Tongue (tissue), 2 donors: Measurements from ENCODE around the gene MYL12A. TPM values are rescaled to one million over a fixed set of nuclear protein-coding genes. Genes with fewer than 3 reads are reported as not detected.
"Not testable (repeated sequence)": the region's sequence is repeated elsewhere in the genome, so short reads cannot be mapped to it uniquely, and the experiment has no call there.

Experiments
- DNase-seq: peaks from one replicate; pipeline ENCODE4 v3.0.0-alpha.2; 2015
- total RNA-seq: library from RNA; depleted of rRNA; stranded (reverse); fragments of >200 nt; gene quantifications from one replicate; pipeline ENCODE4 v1.2.3, GENCODE V29; 2014

The MYL12A gene
- total RNA-seq = 661 TPM

DNA sequence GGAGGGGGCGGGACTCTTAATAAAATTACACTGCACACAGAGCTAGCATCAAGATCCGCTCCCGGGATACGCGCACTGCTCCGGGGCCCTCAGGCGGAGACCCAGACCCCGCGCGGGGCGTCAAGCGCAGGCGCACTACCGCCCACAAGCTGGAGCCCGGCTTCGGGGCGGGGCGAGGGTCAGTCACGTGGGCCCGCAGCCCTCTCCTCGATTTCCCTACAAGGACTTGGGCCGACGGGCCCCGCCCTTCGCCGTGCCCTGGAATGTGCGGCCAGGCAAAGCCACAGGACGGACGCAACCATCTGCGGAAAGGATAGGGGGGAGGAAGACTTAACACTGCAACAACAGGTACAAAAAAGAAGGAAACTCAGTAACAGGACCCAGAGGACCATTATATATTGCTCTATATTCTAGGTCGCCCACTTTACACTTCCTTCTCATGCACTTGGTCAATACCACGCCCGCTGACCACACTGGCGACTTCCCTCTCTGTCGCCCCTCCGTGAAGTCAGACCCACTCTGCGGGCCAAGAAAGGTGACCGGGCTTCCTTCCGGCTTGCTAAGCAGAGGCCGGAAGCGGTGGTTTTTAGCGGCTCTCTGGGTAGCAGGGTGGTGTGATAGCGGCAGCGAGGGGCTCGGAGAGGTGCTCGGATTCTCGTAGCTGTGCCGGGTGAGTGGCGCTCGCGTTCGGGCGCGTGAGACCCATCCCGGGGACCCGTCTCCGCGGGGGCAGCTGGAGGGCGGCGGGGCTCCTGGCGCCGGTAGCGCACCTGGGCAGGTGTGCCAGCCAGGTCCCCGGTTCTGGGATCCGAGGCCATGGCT is at the start of gene MYL12A:
MYL12A (plus strand) TSS at position 562 of the 822 bp plus-strand sequence. CDS start 5,447 bp downstream, outside the sequence.
- peak; percentile 99 for DNase-seq

DNA sequence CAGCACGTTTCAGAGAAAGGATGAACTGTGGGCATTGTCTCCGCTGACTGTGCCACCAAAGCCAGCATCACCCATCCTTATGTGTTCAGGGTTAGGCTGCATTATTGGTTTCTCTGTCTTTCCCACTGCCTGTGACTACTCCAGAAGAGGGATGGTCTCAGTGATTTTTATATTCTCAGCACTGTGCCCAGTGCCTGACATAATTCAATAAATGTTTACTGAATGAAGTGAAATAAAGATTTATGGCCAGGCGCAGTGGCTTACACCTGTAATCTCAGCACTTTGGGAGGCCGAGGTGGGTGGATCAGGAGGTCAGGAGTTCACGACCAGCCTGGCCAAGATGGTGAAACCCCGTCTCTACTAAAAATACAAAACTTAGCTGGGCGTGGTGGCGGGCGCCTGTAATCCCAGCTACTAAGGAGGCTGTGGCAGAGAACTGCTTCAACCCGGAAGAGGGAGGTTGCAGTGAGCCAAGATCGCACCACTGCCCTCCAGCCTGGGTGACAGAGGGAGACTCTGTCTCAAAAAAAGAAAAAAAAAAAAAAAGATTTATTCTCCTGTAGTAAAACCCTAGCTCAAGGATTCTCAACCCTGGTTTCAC is 49.2 kb upstream of the MYL12A start:
- DNase-seq = not testable (repeated sequence)

DNA sequence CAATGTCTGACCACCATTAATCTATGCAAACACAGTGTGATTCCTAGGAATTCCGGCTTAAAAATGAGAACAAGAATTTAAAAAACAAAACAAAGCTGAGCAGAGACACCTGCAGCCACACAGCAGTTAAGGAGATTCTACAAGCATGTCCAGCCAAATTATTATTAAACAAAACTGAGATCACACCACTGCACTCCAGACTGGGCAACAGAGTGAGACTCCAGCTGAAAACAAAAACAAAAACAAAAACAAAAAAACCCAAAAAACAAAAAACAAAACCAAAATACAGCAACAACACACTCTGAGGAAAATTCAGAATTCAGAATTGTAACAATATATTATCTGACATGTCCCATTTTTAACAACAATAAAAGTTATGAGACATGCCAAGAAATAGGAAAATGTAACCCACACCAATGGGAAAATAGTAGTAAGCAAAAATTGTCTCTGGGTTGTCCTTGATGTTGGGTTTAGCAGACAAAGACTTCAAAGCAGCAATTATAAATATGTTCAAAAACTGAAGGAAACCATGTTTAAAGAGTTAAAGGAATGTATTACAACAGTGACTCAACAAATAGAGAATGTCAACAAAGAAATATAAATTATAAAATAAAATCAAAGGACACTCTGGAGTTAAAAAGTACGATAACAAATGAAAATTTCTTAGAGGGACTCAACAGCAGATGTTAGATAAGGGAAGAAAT is 47.5 kb upstream of the MYL12A start:
- DNase-seq = no peak

DNA sequence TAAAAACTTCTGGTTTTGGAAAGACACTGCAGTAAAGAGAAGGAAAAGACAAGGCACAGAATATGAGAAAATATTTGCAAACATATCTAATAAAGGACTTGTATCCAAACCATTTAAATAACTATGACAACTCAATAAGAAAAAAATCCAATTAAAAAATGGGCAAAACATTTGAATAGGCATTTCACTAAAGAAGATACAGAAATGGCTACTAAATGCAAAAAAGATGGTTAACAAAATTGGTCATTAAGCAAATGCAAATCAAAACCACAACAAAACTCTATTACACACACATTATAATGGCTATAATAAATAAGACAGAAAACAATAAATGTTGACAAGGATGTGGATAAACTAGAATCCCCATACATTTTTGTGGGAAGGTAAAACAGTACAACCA is 42.4 kb upstream of the MYL12A start:
- no peak for DNase-seq

DNA sequence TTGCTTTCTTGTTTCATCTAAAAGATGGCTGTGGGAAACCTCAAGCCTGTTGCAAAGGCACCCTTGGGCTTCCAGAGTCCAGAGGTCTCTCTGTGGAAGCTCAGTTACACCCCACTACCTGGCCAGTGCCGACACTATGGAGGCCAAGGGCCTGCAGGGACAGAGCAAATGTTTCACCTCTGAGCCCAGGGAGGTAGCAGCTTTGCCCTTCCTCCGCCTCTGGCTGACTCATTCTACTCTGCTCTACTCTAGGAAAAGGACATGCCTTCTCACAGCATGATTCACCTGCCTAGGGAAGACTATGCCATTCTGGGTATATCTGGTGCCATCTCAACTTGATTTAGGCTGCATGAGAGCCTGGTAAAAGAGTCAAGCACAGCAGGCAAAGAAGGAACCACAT is 40.0 kb upstream of the MYL12A start:
- no peak for DNase-seq

DNA sequence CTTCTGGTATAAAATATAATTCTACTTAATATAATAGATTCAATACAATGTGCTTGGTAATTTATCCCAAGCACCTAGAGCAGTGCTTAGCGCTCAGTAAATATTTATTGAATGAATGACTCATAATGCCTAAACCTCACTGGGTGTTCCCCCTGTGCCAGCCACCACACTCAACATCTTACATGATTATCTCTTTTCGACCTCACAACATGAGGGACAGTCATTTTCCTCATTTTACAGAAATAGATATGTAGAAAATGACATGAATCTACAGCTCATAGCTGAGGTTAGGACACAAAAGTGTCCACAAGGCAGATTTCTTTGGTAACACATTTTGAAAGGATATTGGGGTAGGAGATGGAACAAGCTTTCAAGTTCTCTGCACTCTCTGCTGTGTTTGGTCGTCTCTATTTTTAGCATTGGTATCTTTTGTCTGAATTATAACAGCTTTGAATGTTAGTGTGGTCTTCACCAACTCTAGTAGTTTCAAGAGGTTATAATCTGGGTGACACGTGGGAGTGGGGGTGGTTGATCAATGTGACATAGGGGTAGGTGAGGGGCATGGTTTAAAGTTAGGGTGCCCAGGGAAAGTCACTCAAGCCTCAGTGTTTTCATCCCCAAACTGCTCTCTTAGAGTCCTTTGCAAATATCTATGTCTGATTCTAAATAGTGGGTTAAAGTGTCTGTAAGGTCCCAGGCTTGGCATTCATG is 37.6 kb upstream of the MYL12A start:
- DNase-seq = no peak

DNA sequence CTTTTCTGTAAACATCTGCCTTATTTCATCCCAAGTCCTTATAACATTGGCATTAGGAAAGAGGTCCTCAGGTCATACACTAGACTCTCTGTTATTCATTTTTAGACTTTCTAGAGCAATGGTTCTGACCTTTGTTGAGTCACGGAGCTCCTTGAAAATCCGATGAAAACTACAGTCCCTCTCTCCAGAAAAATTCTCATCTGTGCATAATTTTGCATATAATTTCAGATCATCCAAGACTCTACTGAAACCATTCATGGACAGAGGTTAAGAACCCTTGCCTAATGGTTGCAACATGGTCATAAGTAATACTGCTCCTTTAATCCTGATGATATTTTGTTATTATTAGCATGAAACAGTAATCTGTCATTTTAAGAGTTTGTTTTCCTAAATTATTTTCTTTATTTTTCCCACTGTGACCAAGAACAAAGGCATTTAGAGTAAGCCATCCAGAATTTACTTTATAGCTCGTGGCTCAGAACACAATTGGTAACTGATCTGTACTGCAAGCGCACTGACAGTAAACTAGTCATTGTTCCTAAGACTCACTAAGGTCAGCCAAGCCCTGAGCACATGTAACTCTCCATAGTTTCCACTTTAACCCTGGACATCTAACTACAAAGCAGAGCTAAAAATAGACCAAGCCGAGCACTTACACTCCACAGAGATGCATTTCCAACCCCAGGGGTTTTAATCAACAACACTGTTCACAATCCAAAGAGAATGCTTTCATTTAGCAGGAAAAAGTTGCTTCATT is 36.2 kb upstream of the MYL12A start:
- DNase-seq = peak; percentile 69

DNA sequence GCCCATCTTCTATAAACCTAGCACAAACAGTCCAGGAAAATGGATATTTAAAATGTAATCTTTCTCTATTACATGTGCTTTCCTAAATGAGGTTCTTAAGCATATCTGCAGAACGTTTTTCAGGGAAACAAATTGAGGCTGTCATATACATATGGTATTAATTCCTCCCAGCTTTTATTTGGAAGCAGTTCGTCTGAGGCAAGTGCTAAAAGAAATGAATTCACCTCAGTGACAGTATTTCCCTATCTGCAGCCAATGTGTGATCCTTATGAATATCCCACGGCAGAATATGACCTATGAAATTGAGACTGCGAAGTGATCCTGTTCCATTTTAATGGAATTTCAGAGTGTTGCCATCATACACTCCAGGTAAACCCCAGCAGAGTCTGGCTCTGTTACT is 34.9 kb upstream of the MYL12A start:
- DNase-seq = peak; percentile 60

DNA sequence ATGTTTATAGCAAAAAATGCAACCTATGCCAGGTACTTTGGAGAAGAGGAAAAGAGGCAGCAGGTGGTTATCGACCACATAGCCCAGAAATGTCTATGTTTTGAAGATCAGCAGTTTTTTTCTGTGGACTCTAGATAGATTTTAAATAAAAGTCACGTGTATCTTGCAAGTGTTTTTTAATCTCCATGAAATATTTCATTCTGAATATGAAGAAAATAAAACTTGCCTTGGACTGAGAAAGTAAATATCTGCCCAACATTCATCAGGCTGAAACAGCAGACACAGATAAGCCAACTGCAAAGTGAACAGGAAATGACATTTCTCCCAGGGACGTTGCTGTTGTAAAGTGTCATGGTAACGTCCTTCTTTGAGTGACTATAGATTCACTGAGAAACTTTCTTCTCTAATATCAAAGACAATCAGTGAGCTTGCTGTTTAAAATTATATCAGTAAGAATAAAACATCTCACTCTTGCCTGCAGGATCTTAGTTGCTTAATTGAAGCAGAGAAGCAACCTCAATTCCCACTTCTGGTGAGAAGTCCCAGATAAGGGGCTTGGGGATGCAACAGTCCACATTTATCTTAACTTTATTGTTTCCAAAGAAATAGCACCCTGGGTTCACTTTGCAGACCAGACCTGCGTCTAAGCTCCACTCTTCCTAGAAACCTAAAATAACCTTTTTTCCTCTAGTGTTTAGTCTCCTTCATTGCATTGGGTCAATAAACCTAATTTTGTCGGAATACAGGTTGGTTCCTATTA is 34.1 kb upstream of the MYL12A start:
- DNase-seq = peak; percentile 24

DNA sequence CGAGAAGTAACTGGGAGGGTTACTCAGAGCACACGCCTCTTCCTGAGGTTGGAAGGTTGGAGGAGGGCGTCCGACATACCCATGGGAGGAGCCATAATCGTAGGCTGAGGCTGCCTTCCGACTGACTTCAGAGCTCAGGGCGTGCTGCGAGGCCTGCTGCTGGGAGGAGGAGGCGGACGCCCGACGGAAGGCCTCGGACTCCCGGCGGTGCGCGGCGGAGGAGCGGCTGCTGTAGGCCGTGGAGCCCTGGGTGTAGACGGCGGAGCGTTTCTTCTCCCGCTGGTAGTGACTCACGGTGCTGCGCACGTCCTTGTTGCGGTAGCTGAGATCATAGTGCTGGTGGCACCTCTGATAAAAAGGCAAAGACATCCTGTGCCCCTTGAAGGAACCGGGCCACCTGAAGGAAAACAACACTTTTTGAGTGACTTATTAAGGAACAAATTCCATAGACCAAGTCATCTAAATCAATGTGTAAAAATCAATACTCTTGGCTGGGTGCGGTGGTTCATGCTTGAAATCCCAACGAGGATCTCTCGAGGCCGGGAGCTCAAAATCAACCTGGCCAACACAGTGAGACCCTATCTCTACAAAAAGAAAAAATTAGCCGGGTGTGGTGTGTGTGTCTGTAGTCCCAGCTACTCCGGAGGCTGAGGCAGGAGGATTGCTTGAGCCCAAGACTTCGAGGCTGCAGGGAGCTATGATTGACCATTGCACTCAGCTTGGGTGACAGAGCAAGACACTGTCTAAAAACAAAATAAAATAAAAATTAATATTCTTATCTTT is 32.6 kb upstream of the MYL12A start:
- no peak for DNase-seq

DNA sequence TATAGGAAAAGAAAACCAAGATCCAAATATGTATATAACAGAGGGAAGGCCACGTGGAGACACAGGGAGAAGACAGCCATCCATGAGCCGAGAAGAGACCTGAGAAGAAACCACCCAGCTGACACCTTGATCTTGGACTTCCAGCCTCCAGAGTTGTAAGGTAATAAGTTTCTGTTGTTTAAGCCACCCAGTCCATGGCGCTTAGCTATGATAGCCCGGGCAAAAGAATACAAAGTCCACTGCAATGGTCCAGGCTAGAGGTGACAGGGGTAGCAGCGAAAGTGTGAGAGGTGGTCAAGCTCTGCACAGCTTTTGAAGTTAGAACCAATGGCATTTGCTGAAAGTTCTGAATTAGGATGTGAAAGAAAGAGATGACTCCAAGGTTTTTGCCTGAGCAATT is 30.6 kb upstream of the MYL12A start:
- DNase-seq = no peak

DNA sequence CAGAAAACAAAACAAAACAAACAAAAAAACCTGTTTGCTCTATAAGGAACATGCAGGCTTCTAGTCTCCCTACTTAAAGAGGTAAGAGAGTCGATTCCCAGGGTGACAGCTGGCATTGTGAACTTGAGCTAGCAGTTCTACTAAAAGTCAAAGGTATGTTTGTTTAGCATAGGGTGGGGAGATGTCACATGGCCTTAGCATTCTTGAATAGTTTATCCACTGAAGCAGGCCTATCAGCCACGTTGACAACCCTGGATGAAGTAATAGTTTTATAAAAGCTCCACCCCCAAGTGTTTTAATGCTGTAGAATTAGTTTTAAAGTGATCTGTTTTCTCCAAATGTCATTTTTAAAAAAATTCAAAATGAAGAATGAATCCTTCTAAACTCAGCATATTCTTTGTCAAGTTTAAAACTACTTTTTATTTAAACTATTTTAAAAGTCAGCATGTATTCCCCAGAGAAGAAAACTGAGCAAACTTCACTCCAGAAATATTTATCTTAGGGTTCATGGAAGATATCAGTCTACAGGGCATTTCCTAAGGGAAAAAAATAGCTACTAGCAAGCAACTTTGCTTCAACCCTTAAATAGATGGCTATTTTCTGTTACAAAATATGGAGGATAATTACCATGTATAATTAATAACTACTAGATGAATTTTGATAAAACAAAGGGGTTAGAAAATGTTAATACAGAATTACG is 29.5 kb upstream of the MYL12A start:
- peak; percentile 70 for DNase-seq

DNA sequence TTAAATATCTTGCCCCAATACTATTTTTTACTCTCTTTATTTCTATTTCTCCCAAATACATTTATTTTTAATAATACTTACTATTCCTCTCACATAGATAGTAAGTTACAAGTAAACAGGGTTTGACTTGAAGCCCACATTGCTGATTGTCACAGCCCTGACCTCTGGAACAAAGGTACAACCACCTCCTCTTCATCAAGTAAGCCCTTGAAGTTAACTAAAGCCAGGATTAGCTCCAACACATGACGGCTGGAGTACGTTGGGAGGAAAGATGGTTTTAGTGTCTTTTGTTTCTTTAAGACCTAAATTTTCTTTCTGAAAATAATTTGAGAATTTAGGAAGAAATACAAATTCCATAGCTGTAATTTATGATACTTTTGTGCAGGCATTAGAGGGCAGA is 28.8 kb upstream of the MYL12A start:
- peak; percentile 25 for DNase-seq

DNA sequence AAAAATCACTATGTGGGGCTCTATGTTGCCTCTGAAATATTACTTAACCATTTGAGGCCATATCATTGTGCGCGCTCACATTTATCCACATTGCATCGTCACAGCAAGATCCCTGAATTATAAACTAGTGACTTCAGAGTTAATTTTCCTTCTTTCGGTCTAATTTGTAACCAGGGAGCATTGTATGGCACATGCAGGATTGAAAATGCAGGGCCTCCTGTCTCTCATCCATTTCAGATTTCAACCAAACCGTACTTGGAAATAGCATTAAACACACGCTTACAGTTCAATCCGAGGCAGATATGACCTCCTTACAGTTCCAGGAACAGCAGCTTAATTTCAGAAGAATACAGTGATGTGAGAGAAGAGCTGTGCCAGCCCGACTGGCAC is 28.4 kb upstream of the MYL12A start:
- DNase-seq = no peak

DNA sequence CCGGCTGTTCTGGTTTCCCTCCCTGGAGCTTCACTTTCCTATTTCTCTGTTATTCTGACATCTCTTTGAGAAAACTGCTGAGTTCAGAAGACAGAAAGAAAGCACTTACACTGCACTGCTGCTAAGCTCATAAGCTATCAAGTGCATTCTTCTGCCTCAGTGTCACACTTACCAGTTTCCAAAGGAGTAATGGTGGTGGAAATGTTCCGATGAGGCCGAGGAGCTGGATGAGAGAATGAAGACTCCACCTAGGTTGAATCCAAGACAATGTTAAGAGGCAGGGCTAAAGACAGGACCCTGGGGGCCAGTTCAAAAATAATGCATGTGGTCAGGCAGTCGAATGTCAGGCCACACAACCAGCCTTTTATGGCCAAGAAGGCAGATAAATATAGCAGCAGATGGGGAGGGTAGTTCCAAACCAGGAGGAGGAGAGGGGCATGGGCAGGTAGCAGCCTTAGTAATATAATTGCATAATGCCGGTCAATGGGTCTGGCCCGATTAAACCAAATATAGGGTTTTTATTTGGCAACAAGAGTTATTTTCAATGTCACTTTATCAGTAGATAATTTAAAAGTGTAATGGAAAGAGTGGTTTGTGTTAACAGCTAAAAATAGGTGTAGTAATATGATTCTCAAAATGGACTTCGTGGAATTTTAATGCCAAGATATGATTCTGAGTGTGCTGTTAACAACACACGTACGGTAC is 27.8 kb upstream of the MYL12A start, which contains the start of gene MYOM1:
MYOM1 (minus strand) TSS at position 338 of the 705 bp plus-strand sequence. CDS start 4,745 bp downstream, outside the sequence.
- DNase-seq = peak; percentile 72

DNA sequence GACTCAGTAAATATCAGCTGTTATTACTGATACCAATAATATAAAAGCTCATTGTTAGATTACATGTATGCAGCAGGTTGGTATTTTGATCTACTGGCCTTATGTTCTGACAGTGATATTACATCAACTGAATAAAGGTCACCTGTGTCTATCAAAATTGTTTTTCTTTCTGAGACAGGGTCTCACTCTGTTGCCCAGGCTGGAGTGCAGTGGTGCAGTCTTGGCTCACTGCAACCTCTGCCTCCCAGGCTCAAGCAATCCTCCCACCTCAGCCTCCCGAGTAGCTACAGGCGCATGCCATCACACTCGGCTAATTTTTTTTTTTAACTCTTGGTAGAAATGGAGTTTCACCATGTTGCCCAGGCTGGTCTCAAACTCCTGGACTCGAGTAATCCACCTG is 26.7 kb upstream of the MYL12A start:
- not testable (repeated sequence) for DNase-seq

DNA sequence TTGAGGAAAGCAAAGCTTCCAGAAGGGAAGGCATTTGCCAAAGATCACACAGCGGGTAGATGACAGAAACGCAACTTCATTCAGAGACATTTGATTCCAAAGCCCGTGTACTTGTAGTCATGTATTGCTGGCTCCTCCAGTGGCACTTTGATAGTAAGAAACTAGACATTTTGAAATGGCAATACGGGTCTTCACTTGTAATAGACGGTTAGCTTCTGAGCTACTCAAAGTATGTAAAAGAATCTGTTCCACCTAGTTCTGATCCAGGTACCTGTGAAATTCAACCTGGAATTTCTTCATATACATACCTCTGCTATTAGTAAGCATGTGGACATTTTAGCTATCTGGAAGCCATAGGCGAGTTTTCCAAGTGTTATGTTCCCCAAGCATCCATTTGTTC is 26.1 kb upstream of the MYL12A start:
- DNase-seq = no peak

DNA sequence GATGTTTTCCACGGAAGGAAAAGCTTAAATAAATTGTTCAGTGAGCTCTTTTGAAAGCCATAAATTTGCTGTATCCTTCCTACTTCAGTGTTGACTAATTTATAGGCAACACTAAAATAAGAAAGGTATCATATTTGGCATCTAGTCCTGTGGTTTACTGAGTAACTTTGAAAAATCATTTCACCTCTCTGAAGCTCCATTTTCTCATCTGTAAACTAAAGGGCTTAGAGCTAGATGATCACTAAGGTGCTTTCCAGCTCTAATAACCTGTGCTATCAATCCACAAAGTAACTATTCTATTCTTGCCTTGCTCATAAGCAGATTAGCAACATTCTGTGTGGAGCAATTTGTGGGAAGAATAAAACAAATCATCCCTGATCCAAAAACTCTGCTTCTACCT is 24.2 kb upstream of the MYL12A start:
- DNase-seq = no peak

DNA sequence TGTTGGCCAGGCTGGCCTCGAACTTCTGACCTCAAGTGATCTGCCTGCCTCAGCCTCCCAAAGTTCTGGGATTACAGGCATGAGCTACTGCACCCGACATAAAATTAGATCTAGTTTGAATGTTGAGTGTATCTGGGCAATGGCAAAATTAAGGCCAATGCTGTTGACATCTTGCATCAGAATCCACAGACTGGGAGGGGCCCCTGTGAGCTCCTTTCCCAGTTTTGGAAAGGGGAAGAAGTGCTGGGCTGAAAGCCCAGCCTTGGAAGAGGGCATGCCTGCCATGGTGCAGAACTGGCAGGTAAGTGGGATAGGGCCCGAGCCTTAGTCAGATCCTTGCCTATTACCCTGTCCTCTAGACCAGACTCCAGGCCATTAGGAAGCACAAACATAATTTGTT is 23.4 kb upstream of the MYL12A start:
- no peak for DNase-seq
